ENCODE data around the gene DOLPP1.
"Not testable (repeated sequence)": the region's sequence is repeated elsewhere in the genome, so short reads cannot be mapped to it uniquely, and the experiment has no call there.

Gene DOLPP1

DNA sequence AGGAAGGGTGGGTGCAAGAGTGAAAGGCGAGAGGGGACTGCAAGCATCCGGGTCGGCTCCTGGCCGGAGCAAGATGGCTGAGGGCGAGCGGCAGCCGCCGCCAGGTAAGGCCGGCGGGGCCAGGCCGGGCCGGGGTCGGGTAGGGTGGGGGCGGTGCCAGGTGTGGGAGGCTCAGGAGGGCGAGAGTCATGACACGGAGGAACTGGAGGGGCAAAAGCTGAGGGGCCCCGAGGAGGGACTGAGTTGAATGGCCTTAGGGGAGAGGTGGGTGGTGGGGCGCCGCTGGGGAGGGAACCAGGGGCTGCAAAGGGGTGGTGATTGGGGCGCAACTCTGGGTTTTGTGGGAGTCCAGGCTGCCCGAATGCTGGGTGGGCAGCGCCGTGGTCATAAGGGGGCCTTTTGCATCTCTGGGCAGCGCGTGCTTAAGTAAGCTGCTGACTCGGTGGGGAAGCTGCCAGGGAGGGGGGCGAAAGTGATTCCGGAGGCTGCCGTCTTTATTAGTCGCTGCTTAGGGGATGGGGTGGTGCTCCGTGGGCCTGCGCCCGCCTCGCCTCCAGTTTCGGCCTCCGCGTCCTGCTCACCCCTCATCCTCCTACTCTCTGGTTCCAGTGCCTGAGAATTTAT lies 30.7 kb downstream of the DOLPP1 start:
- peak; percentile 5 to 31 for DNase-seq (ENCODE audit: low read depth in 2 of 2)

DNA sequence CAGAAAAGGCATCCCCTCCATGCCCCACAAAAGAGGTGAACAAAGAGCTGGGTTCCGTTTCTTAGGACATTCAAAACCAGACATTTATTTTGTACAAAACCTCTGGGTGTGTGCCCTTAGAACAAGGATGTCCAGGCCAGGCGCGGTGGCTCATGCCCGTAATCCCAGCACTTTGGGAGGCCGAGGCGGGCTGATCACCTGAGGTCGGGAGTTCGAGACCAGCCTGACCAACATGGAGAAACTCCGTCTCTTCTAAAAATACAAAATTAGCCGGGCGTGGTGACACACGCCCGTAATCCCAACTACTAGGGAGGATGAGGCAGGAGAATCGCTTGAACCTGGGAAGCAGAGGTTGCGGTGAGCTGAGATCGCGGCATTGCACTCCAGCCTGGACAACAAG lies 31.6 kb downstream of the DOLPP1 start:
- DNase-seq (ENCODE audit: low read depth in 2 of 2) = not testable (repeated sequence)

DNA sequence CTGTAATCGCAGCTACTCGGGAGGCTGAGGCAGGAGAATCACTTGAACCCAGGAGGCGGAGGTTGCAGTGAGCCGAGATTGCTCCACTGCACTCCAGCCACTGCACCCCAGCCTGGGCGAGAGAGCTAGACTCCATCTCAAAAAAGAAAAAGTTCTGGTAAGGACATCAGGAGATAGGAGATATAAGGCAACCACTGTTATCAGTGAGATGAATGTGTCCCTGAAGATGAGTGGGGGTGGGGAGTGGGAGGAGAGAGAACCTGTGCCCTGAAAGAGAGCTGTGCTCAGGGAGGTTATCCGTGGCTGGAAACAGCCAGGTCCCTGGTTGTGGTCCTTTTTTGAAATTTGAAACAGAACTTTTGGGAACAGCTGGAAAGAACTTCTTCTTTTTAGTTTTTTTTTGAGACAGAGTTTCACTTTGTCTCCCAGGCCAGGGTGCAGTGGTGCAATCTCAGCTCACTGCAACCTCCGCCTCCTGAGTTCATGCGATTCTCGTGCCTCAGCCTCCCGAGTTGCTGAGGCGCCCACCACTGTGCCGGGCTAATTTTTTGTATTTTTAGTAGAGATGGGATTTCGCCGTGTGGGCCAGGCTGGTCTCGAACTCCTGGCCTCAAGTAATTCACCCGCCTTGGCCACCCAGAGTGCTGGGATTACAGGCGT lies 32.9 kb downstream of the DOLPP1 start:
- no peak for DNase-seq (ENCODE audit: low read depth in 2 of 2)

DNA sequence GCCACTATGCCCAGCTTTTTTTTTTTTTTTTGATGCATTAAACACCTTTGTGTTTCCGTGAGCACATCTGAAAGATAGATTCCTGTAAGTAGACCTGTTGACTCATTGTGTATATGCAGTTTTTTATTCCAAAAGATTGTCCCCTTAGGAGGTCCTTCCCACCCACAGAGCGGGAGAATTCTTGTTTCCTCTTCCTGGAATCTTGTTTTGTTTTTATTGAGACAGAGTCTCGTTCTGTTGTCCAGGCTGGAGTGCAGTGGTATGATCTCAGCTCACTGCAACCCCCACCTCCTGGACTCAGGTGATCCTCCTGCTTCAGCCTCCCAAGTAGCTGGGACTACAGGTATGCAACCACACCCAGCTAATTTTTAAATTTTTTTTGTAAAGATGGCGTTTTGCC lies 37.9 kb downstream of the DOLPP1 start:
- DNase-seq (ENCODE audit: low read depth in 2 of 2) = no peak

DNA sequence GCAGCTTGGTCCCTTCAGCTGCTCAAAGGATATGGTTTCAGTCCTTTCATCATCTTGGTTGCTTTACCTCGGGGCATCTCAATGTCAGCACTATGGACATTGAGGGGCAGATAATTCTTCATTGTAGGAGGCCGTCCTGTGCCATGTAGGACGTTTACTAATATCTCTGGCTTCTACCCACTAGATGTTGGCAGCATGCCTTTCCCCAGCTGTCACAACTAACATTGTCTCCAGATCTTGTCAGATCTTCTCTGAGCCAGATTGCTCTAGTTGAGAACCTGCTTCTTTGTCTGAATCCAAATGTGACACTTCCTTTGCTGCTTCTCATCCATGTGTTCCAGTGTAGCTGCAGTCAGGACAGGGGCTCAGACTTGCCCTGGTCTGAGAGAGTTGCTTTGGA lies 40.6 kb downstream of the DOLPP1 start:
- DNase-seq (ENCODE audit: low read depth in 2 of 2) = no peak

DNA sequence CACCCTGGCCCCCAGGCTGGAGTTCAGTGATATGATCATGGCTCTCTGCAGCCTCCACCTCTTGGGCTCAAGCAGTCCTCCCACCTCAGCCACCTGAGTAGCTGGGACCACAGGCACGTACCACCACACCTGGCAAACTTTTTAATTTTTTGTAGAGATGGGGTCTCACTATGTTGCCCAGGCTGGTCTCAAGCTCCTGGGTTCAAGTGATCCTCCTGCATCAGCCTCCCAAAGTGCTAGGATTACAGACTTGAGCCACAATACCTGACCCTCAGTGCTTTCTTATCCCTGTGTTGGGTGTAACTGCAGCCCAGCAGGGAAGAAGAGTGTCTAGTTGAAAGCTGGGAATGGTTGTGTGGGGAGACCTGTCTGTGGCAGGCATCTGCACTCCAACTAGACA lies 41.2 kb downstream of the DOLPP1 start:
- no peak for DNase-seq (ENCODE audit: low read depth in 2 of 2)

DNA sequence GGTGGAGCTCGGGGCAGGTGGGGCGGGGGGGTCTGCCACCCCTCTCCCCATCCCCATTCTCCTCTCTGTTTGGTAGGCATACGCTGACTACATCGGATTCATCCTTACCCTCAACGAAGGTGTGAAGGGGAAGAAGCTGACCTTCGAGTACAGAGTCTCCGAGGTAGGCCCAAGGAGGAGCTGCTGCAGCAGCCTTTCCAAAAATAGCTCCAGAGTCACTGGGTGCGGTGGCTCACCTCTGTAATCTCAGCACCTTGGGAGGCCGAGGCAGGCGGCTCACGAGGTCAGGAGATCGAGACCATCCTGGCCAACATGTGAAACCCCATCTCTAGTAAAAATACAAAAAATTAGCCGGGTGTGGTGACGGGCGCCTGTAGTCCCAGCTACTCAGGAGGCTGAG lies 42.1 kb downstream of the DOLPP1 start:
- DNase-seq (ENCODE audit: low read depth in 2 of 2) = not testable (repeated sequence)

DNA sequence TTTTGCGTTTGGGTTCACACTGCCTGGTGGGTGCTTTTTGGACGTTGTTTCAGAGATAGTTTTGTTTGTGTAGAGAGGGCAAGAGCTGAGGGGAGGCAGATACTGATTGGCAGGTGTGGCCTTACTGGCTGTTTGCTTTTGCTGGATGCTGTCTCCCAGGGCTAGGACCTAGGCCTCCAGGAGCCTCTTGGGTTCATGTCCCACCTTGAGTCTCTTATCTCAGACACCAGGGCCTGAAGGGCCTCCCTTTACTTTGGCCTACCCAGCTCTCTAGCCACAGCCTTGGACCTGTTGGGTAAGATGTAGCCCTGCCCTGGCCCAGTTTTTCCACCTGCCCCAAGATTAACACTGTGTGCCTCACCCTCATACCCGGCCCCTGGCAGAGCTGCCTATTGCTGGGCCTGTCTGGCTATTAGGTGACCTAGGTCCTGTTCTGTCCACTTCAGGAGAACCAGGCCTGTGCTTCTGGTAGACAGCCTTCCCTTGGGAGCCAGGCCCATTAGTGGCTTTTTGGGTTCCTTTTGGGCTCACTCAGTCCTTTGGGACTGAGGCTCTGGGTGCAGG lies 43.7 kb downstream of the DOLPP1 start:
- DNase-seq (ENCODE audit: low read depth in 2 of 2) = no peak

DNA sequence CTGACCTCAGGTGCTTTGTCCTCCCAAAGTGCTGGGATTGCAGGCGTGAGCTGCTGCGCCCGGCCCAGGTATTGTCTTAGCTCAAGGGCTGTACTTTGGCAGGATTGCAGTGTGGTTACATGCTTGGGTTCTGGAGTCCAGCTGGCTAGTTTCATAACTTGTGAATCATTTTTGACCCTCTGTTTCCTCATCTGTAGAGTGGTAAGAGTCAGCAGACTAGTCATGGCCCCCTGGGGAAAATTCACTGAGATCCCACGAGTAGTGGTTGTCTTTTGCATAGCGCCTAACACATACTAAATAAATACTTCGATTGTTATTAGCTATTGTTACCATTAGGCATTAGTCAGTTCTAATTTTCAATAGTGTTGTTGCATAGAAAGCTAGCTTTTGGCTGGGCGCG lies 44.6 kb downstream of the DOLPP1 start:
- no peak for DNase-seq (ENCODE audit: low read depth in 2 of 2)

DNA sequence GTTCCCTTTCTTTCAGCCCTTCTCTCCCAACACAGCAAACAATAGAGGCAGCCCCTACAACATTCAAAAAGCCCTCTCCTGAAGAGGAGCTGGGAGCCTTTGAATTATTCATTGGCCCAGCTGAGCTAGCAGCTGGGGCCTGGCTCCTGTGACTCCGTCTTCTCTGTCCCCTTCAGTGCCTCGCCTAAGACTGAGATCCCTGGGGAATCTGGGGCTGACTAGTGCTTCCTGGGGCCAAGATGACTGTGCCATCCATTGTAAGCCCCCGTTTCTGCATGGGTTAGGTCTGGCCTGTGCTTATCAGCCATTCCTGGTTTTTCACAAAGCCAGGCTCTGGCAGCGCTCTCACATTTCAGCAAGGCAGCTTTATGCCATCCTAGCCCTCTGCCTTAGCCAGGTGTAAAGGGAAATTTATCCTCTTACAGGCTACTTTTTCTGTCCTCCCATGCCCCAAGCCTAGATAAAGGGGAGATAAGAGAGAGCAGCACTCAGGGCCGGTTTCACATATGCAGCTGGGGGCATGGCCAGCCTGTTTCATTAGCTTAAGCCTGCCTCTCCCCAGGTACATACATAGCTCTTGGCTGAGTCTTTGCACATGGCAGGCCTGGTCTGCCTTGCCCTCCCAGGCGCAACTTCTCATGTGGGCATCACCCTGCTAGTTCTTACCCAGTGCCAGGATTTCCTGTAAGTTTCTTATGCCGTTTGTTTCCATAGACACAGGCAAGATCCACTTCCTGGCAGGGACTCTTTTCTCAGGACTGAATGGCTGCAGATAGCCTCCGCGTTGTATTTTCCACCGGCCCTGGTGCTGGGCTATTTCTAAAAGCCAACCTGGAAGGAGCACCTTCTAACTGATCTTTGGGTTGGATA lies 46.1 kb downstream of the DOLPP1 start:
- no peak for DNase-seq (ENCODE audit: low read depth in 2 of 2)

DNA sequence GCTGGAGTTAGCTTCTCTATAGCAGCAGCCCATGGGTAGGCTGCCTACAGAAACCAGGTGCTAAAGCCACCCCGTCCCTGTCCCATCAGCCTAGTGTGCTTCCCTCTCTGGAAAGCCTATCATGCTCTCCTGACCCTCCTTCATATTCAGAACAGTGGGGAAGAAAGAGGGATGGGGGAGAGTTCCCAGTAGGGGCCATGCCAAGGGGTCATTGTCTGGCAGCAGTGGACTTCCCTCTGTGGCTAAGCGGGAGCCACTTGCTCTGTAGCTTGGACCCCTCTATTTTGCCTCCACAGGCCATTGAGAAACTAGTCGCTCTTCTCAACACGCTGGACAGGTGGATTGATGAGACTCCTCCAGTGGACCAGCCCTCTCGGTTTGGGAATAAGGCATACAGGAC lies 47.8 kb downstream of the DOLPP1 start:
- no peak for DNase-seq (ENCODE audit: low read depth in 2 of 2)

DNA sequence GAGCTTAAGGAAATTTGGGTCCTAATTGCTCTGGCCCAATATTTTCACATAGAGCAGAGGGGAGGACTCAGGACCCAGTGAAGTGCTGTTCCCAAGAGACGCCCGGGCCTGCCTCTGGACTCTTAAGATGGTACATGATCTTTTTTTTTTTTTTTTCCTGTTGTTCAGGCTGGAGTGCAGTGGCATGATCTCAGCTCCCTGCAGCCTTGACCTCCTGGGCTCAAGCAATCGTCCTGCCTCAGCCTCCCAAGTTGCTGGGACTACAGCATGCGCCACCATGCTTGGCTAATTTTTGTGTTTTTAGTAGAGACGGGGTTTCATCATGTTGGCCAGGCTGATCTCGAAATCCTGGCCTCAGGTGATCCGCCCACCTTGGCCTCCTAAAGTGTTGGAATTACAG lies 49.4 kb downstream of the DOLPP1 start:
- DNase-seq (ENCODE audit: low read depth in 2 of 2) = not testable (repeated sequence)

DNA sequence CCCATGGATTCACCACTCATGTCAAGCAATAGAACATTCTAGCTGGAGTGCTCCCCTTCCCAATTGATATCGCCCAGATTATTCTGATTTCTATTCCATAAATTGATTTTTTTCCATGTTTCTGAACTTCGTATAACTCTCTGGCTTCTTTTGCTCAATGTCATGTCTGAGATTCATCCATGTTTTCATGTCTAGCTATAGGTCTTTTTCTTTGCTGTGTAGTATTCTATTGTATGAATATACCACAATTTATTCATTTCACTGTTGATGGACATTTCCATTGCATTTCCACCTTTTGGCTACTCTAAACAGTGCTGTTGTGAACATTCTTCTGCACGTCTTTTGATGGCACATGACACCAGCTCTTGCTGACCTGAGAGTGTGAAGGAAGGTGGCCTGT lies 49.9 kb downstream of the DOLPP1 start:
- no peak for DNase-seq (ENCODE audit: low read depth in 2 of 2)

DNA sequence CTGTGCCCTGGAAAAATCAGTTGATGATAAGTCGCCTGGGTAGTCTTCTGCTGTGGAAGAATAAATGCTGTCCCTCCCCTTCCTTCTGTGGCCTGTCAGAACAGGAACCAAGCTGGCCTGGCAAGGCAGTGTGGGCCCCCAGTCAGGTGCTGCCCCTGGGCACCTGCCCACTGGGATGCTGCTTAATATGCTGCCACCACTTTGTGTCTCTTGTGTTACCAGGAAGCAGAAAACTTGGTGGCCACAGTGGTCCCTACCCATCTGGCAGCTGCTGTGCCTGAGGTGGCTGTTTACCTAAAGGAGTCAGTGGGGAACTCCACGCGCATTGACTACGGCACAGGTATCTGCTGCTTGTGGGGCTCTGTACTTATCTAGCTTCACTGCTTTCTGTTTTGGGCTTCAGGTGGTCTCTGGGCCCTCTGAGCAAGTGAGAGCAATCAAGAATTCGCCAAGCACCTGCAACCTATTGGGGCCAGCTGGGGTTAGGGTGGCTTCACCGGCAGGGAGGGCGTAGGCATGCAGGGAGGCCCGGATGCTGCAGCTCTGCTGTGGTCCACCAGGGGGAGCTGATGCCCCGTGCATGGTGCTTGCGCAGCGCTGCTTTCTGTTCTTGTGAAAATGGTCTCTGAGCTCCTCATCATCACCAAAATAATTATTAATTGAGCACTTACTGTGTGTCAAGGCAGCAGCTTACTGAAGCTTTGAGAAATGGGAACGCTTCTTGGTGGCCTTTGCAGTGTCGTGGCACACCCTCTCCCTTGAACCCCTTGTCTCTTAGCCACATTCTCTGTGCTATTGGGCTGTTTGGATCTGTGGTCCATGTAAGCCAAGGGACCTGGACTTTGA lies 50.6 kb downstream of the DOLPP1 start:
- DNase-seq (ENCODE audit: low read depth in 2 of 2) = peak; percentile 72 to 78

DNA sequence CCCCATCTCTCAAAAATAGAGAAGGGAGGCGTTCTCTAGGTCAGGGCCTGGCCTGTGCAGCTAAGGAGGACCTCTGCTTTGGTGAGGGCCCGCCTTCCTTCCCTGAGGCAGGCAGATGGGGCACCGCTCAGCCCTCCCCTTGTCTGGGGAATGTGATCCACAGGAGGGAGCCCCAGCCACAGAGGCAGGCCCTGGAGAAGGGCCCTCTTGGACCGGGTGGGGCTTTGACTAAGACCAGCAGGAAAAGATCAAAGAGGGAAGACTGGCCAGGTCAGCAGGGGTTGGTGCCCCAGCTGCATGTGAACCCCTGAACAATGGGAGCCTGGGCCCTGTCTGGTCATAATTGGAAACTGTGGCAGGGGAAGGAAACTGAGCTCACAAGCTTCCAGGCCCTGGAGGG lies 52.2 kb downstream of the DOLPP1 start:
- DNase-seq (ENCODE audit: low read depth in 2 of 2) = no peak

DNA sequence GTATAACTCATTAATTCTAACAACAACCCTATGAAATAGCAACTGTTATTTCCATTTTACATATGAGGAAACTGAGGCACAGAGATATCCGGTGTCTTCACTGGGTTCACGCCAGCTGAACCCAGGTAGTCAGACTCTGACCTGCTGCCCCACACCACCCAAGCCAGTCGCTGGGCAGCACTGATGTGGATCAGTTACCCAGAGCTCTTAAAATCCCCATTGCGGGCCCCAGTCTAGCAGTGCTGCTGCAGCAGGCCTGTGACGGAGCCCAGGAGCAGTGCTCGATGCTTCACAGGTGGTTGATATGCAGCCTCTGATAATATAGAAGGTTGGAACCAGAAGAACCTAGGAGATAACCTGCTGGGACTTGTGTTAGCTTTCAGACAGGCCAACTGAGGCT lies 54.6 kb downstream of the DOLPP1 start:
- no peak for DNase-seq (ENCODE audit: low read depth in 2 of 2)

DNA sequence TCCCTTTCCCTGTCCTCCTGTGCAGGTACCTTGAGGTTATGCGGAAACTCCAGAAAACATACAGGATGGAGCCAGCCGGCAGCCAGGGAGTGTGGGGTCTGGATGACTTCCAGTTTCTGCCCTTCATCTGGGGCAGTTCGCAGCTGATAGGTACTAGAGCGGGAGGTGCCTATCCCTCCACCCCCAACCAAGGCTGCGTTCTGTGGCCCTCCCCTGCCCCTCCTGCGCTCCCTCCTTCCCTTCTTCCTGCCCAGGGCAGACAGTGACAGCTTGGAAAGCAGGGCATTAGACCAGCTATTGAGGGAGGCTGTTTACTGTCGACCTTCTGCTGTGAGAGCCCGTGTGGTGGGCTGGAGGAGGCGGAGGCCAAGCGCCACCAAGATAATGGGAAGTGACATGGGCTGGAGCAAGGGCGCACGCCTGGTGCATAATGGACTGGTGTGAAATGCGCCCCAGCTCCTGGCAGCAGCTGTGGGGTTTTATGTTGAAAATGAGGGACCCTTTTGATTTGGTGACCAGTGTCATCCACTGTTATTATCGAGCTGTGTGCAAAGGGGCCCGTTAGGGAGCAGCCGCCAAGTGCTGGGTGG lies 55.6 kb downstream of the DOLPP1 start:
- no peak for DNase-seq (ENCODE audit: low read depth in 2 of 2)

DNA sequence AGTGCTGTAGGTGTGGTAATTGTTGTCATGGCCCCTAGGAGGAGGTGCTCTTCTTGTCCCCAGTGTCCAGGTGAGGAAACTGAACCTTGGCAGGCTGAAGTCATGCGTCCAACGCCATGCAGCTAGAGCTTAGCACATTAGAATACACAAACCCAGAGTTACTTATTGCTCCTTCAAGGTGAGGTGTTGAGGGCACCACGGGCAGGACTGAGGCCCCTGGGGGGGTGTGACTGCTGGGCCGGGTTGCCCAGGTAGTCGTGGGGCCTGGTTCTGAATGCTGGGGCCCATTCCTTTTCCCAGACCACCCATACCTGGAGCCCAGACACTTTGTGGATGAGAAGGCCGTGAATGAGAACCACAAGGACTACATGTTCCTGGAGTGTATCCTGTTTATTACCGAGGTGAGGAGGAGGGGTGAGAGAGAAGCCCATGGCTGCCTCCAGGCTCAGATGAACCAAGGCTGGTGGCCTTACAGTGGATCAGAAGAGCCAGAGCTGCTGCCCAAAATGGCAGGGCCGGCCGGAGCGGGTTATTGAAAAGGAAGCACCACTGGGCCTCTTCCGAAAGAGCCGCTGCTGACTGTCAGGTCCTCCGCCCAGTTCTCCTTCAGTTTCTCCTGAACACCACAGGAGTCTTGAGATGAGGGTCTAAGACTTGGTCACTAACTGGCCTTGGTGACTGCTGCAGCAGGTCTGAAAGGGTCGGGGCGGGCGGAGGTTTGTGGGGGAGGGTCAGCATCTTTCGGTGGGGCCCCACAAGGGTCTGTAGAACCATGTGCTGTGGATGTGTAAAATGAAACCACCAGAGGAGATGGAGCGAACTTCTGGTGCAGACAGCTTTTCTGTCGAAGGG lies 56.6 kb downstream of the DOLPP1 start:
- no peak for DNase-seq (ENCODE audit: low read depth in 2 of 2)

DNA sequence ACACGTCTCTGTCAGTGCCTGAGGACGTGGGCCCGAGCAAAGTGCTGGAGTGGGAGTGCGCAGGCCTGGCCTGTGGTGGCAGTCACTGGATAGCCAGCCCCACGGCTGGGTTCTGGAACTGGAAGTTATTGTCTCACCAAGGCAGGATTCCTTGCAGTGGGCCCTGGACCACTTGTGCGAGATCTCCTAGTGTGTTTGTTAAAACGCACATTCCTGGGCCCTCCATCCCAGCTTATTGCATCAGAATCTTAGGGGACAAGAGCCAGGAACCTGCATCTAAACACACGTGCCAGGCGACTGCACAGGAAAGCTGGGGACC lies 57.2 kb downstream of the DOLPP1 start:
- DNase-seq (ENCODE audit: low read depth in 2 of 2) = no peak

DNA sequence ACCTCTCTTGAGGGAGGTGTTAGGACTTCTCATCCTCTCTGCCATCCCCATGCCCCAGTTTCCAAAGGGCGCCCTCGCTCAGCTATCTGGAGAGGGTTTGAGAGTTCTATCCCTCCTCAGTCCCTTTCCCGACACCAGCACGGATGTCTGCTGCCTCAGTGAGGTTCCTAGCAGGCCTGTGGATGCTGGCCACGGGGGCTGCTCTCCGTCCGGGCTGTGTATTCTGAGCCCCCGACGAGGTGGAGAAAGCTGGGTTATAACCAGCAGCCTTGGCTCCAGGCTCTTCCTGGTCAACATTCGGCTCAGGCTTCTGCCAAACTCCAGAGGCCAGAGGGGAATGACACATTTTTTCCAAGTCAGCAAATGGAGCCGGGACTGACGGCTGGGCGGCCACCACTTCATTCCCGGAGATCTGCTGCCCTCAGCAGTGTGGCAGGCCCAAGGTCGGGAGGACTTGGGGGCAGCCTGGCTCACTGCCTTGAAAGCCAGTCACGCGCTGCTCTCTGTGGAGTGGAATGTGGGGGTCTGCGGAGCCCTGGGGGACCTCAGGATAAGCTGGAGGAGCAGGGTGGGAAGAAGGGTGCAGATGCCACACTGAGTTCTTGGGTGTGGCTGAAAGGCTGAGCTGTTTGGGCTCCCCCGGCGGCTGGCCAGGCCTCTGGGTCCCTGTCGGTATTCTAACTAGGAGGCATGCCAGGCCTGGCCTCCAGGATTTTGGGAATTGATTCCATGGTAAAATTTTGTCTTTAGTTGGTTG lies 57.7 kb downstream of the DOLPP1 start:
- DNase-seq (ENCODE audit: low read depth in 2 of 2) = no peak
